Mesothelial cell of epicardium (in vitro differentiated cells): Measurements from ENCODE around the gene QSOX1. TPM values are rescaled to one million over a fixed set of nuclear protein-coding genes. Genes with fewer than 3 reads are reported as not detected.
"Not testable (repeated sequence)": the region's sequence is repeated elsewhere in the genome, so short reads cannot be mapped to it uniquely, and the experiment has no call there.

Source experiments
- DNase-seq, 2 experiments: peaks; one replicate each; pipeline ENCODE4 v3.0.0; 2021; ENCODE audit warnings: low spot score in 2 of 2; ENCODE audit not compliant: unreplicated experiment in 2 of 2
- H3K27ac Mint-ChIP-seq: 2 replicates; pipeline ENCODE4 v1.8.0; 2021; ENCODE audit warnings: mixed read lengths
- H3K27me3 Mint-ChIP-seq: 2 replicates; pipeline ENCODE4 v1.8.0; 2021; ENCODE audit warnings: low read depth, mixed read lengths
- H3K36me3 Mint-ChIP-seq: 2 replicates; pipeline ENCODE4 v1.8.0; 2021; ENCODE audit warnings: mixed read lengths
- H3K4me1 Mint-ChIP-seq: 2 replicates; pipeline ENCODE4 v1.8.0; 2021; ENCODE audit warnings: mixed read lengths
- H3K4me3 Mint-ChIP-seq: 2 replicates; pipeline ENCODE4 v1.8.0; 2021; ENCODE audit warnings: mild to moderate bottlenecking, moderate library complexity, mixed read lengths
- H3K9me3 Mint-ChIP-seq: 2 replicates; pipeline ENCODE4 v1.8.0; 2021; ENCODE audit warnings: mixed read lengths
- CTCF ChIP-seq: fragments of 200-600 bp; sonication (generic); IDR thresholded peaks from one replicate; pipeline ENCODE4 v1.5.0; 2021; ENCODE audit warnings: antibody characterized with exemption; ENCODE audit not compliant: unreplicated experiment
- total RNA-seq: library from RNA; stranded (reverse); gene quantifications from 3 replicates; pipeline ENCODE4 v1.2.1, GENCODE V29; 2021

QSOX1 gene
- total RNA-seq, 1 donor from 2014 or later = 70.6 TPM

DNA sequence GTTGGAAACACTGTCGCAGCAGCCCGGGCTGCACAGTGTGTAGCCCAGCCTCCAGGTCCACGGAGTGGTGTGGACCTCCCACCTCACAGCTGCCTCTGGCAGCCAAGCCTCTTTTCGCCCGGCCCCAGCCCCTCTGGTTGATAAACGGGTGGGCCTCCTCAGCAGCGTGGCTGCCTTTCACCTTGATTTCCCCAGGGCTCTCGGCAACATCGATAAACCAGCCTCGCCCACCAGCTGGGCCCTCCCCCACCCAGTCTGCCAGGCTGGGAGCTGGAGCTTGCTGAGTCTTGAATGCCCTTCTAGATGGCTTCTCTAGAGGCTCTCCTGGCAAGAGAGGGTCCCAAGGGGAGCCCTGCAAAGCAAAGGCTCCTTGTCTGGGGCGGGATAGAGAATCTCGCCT, 44.3 kb downstream of the QSOX1 start:
- no peak for DNase-seq
- no peak for TF ChIP-seq CTCF
- Mint-ChIP-seq H3K27me3 (no peaks in the 10 kb centered on the region), H3K27ac (no peak overlapping the region), H3K4me3 (no peak overlapping the region), H3K9me3 (no peaks in the 10 kb centered on the region), H3K4me1 (no peaks in the 10 kb centered on the region), H3K36me3 (peaks cover 5% of the 10 kb centered on the region)

GRCh38 chr1:180201451-180202200, 47.0 kb downstream of the QSOX1 start:
- H3K4me3 Mint-ChIP-seq = no peak overlapping the region
- no peaks in the 10 kb centered on the region for H3K9me3 Mint-ChIP-seq
- H3K27ac Mint-ChIP-seq = no peak overlapping the region
- no peaks in the 10 kb centered on the region for H3K27me3 Mint-ChIP-seq
- no peaks in the 10 kb centered on the region for H3K4me1 Mint-ChIP-seq
- no peak for DNase-seq
- H3K36me3 Mint-ChIP-seq = no peaks in the 10 kb centered on the region
- no peak for TF ChIP-seq CTCF

- H3K4me3 Mint-ChIP-seq, H3K9me3 Mint-ChIP-seq, DNase-seq, H3K27ac Mint-ChIP-seq, H3K27me3 Mint-ChIP-seq, H3K36me3 Mint-ChIP-seq, H3K4me1 Mint-ChIP-seq: not testable (repeated sequence)
Measured at GRCh38 chr1:180202588-180202987, 47.9 kb downstream of the QSOX1 start.

GRCh38 chr1:180204231-180204630, 49.6 kb downstream of the QSOX1 start:
- no peak for DNase-seq
- TF ChIP-seq CTCF = no peak
- H3K9me3 Mint-ChIP-seq = no peaks in the 10 kb centered on the region
- no peaks in the 10 kb centered on the region for H3K4me1 Mint-ChIP-seq
- H3K27me3 Mint-ChIP-seq = no peaks in the 10 kb centered on the region
- no peak overlapping the region for H3K27ac Mint-ChIP-seq
- H3K36me3 Mint-ChIP-seq = no peaks in the 10 kb centered on the region
- H3K4me3 Mint-ChIP-seq = no peak overlapping the region

GRCh38 chr1:180206581-180206980, 51.9 kb downstream of the QSOX1 start:
- no peaks in the 10 kb centered on the region for H3K27me3 Mint-ChIP-seq
- no peak overlapping the region for H3K27ac Mint-ChIP-seq
- H3K36me3 Mint-ChIP-seq = no peaks in the 10 kb centered on the region

More at GRCh38 chr1:180206581-180206980, 51.9 kb downstream of the QSOX1 start:
- no peak overlapping the region for H3K4me3 Mint-ChIP-seq
- DNase-seq = no peak
- no peaks in the 10 kb centered on the region for H3K9me3 Mint-ChIP-seq
- TF ChIP-seq CTCF = no peak
- H3K4me1 Mint-ChIP-seq = no peaks in the 10 kb centered on the region
